T-helper 2 cell treated with Interferon-gamma antibody and Interleukin-4, amounts not matched to agents 5 μg/mL and 100 μg/mL, for 36 hours (primary cell): ENCODE data around the gene LEO1.

Experiments
- DNase-seq: peaks from one replicate; pipeline ENCODE4 v3.0.0; 2021; ENCODE audit warnings: low spot score
- H3K27ac Mint-ChIP-seq: one replicate; pipeline ENCODE4 v1.8.0; 2021; ENCODE audit warnings: mild to moderate bottlenecking, mixed read lengths
- H3K27me3 Mint-ChIP-seq: one replicate; pipeline ENCODE4 v1.8.0; 2021; ENCODE audit warnings: low read depth, mixed read lengths
- H3K36me3 Mint-ChIP-seq: one replicate; pipeline ENCODE4 v1.8.0; 2021; ENCODE audit warnings: low read depth, mixed read lengths
- H3K4me1 Mint-ChIP-seq: one replicate; pipeline ENCODE4 v1.8.0; 2021; ENCODE audit warnings: low read depth, mixed read lengths
- H3K4me3 Mint-ChIP-seq: one replicate; pipeline ENCODE4 v1.8.0; 2022; ENCODE audit warnings: mild to moderate bottlenecking, moderate library complexity, mixed read lengths
- H3K9me3 Mint-ChIP-seq: one replicate; pipeline ENCODE4 v1.8.0; 2021; ENCODE audit warnings: mixed read lengths

Gene LEO1

DNA sequence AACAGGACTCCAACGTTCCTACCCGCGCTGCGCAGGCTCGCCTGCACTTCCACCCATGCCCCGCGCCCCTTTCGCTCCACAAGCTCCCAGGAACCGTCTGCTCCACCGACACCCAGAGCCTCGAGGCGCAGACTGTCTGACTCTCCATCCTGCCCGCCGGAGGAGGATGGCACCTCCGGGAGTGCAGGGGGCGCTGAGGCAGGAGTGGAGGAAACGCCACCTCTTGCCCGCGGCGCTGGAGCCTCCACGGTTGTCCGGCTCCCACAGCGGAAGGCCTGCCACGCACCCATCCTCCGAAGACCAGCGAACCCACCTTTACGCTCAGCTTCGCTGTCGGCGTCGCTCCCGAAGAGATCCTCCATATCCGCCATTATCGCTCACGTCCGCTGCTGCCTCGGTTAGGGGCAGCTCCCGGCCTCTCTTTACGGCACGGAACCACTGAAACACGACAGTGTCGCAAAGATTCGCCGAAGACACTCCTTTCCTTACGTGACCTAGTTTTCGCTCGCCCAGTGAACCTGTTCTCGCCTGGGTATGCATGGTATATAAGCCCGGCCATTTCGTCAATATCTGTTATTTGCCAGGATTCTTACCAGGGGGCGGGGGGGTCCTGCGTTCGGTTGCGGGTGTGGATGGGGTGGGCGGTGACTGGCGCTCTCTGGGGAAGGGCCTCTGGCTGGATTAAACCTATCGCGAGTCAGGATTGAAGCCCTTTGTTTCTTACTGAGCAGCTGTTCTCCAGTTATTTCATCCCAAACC lies at the start of gene LEO1:
Gene LEO1, minus strand, starts transcription at position 404 of the 759 bp plus-strand sequence. Its CDS starts 33 bp downstream, at position 371.
- H3K4me3 Mint-ChIP-seq: peak within 1 kb of the TSS; percentile 98
- peak within 1 kb of the TSS; percentile 96 for H3K27ac Mint-ChIP-seq

DNA sequence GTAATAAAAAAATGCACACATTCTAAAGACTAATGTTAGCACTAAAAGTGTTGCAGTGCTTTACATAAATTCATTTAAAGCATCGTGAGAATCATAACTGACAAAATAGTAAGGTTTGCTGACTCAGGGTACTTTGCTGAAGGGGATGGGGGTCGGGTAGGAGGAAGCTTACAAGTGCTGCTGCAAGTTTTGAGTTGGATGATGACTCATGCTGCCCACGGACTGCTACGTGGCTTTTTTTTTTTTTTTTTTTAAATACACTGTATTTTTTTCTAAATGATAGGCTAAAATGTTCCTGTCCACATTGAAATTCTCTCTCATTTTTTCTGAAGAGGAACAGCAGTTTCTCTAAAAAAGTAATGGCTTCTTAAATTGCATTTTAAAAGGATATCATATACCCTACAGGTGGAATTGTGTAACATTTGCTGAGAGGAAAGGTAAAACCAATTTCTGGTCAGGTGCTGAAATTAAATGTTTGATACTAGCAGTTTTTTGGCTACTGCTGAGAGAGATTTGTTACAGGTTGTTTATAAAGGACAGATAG lies 49.6 kb upstream of the LEO1 start:
- H3K27ac Mint-ChIP-seq: peak overlapping the region; percentile 96
- H3K4me3 Mint-ChIP-seq: peak overlapping the region; percentile 97
- no peaks in the 10 kb centered on the region for H3K9me3 Mint-ChIP-seq
- H3K4me1 Mint-ChIP-seq: peaks cover 43% of the 10 kb centered on the region
- peak; percentile 73 for DNase-seq
- H3K36me3 Mint-ChIP-seq: peaks cover 14% of the 10 kb centered on the region
- H3K27me3 Mint-ChIP-seq: no peaks in the 10 kb centered on the region

More for the DNA sequence above, at the start of gene LEO1:
- DNase-seq: peak; percentile 89
- Mint-ChIP-seq H3K27me3 (peaks cover 3% of the 10 kb centered on the region), H3K36me3 (peaks cover 25% of the 10 kb centered on the region), H3K4me1 (peaks cover 24% of the 10 kb centered on the region), H3K9me3 (peaks cover 11% of the 10 kb centered on the region)

DNA sequence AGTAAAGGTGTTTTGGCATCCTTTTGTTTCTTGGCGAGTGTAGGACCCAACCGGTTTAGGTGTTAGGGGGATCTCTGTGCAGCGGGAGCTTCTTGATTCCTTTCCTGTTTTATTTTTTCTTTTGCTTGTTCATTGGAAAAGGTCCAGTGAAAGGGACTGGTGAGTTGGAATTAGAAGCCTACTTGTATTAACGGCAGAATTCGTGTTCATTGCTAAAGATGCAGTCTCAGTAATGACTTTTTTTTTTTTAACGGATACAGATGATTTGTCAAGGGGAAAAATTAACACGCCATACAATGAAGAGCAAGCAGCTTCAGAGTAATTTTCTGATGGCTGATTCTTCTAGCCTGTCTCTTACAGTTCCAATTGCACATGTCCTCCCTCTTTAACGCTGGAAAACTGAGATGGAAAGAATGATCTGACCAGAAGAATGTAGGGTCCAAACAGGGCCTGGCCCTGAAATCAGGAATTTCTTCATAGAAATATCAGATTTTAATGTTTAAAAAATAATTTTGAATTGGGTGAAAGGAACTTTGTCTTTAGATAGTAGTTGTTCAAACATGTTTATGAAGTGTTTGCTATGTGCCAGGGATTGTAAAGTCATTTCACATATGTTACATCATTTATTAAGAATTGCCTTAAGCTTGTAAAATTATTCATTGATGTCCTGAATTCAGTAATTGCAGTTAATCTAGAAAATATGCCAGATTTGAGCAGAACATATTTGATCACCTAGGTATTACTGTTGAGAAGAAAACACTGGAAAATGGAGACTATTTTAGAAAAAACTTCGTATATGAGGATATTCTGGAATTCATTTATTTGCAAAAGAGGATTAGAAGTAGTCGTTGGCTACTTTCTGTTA lies 48.9 kb upstream of the LEO1 start:
- H3K27me3 Mint-ChIP-seq: no peaks in the 10 kb centered on the region
- H3K36me3 Mint-ChIP-seq: peaks cover 13% of the 10 kb centered on the region
- peak overlapping the region; percentile 97 for H3K4me3 Mint-ChIP-seq
- H3K27ac Mint-ChIP-seq: peak overlapping the region; percentile 96
- H3K4me1 Mint-ChIP-seq: peaks cover 44% of the 10 kb centered on the region
- DNase-seq: no peak
- no peaks in the 10 kb centered on the region for H3K9me3 Mint-ChIP-seq

DNA sequence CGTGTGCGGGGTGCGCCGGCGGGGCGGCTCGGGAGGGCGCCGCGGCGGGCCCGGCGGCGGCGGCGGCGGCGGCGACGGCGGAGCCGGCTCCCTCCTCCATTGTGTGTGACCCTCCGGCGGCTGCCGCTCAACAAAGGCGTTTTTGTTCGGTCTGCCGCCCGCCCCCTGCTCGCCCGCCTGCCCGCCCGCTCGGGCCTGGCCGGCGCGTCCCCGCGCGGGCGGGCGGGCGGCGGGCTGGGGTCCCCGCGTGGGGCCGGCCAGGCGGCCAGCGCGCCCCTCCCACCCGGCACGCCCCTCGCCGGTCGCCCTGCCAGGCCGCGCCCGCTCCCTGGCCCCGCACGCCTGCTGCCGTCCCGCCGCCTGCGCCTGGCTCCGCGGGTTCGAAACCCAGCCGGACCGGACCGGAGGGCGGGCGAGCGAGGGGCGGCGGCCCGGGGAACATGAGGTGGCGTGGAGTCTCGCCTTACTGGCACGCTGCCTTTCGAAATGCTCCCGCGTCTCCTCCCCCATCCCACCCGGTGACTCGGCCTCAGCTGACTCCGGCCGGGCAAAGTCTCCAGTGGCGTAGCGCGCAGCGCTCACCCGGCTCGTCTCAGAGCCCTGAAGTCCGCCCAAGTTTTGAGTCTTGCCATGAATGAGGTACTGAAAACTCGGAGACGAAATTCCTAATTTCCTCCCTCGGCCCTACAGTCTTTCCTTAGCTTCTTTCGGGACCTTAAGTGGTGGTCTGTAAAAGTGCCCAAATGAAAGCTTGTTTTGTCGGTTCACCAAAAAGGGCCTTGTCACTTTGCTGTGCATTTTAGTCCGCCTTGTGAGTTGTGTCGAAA lies 48.0 kb upstream of the LEO1 start:
- DNase-seq: peak; percentile 73
- H3K27me3 Mint-ChIP-seq: no peaks in the 10 kb centered on the region
- H3K4me1 Mint-ChIP-seq: peaks cover 44% of the 10 kb centered on the region

GRCh38 chr15:52018693-52019393 lies 47.3 kb upstream of the LEO1 start, which contains the start of gene MAPK6:
MAPK6 (plus strand) TSS chr15:52019219; CDS start chr15:52046461, 27,242 bp downstream.
- H3K4me1 Mint-ChIP-seq: peaks cover 47% of the 10 kb centered on the region

More for the DNA sequence above, 48.0 kb upstream of the LEO1 start:
- peak overlapping the region; percentile 98 for H3K4me3 Mint-ChIP-seq
- peaks cover 13% of the 10 kb centered on the region for H3K36me3 Mint-ChIP-seq
- H3K9me3 Mint-ChIP-seq: no peaks in the 10 kb centered on the region
- H3K27ac Mint-ChIP-seq: peak overlapping the region; percentile 100

DNA sequence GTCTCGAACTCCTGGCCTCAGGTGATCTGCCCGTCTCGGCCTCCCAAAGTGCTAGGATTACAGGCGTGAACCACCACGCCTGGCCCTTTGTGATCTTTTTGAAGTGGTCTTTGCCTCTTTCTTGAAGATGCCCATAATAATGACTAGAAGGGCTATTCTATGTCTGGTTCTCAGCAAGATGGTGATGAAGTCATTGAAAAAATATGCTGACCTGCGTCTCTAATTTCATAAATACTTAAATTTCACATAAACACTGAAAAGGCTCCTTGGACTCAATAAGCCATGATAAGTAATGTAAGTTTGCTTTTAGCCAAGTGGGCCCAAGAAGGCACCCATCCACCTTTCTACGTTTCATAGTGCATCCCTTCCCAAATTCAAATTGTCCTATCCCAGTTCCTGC lies 46.7 kb upstream of the LEO1 start:
- DNase-seq: no peak
- H3K36me3 Mint-ChIP-seq: peaks cover 13% of the 10 kb centered on the region
- H3K4me1 Mint-ChIP-seq: peaks cover 50% of the 10 kb centered on the region
- peak overlapping the region; percentile 98 for H3K4me3 Mint-ChIP-seq
- H3K27me3 Mint-ChIP-seq: no peaks in the 10 kb centered on the region
- peak overlapping the region; percentile 100 for H3K27ac Mint-ChIP-seq
- no peaks in the 10 kb centered on the region for H3K9me3 Mint-ChIP-seq

More at GRCh38 chr15:52018693-52019393, 47.3 kb upstream of the LEO1 start, which contains the start of gene MAPK6:
- H3K27me3 Mint-ChIP-seq: no peaks in the 10 kb centered on the region
- peaks cover 13% of the 10 kb centered on the region for H3K36me3 Mint-ChIP-seq
- peak; percentile 94 for DNase-seq
- H3K9me3 Mint-ChIP-seq: no peaks in the 10 kb centered on the region
- H3K4me3 Mint-ChIP-seq: peak within 1 kb of the TSS; percentile 98
- peak within 1 kb of the TSS; percentile 100 for H3K27ac Mint-ChIP-seq

- H3K4me1 Mint-ChIP-seq: peaks cover 52% of the 10 kb centered on the region
- H3K4me3 Mint-ChIP-seq: no peak overlapping the region
- peaks cover 11% of the 10 kb centered on the region for H3K36me3 Mint-ChIP-seq
- H3K9me3 Mint-ChIP-seq: no peaks in the 10 kb centered on the region
- H3K27ac Mint-ChIP-seq: no peak overlapping the region
- no peak for DNase-seq
- no peaks in the 10 kb centered on the region for H3K27me3 Mint-ChIP-seq
Observed at GRCh38 chr15:52016316-52016715, 44.7 kb upstream of the LEO1 start.

- no peak for DNase-seq
- no peak overlapping the region for H3K27ac Mint-ChIP-seq
- peaks cover 4% of the 10 kb centered on the region for H3K36me3 Mint-ChIP-seq
- H3K4me1 Mint-ChIP-seq: peaks cover 49% of the 10 kb centered on the region
- H3K4me3 Mint-ChIP-seq: no peak overlapping the region
- no peaks in the 10 kb centered on the region for H3K9me3 Mint-ChIP-seq
- H3K27me3 Mint-ChIP-seq: no peaks in the 10 kb centered on the region
Observed at GRCh38 chr15:52014616-52015015, 43.0 kb upstream of the LEO1 start.

GRCh38 chr15:52013151-52013791 lies 41.7 kb upstream of the LEO1 start:
- H3K27me3 Mint-ChIP-seq: no peaks in the 10 kb centered on the region
- DNase-seq: no peak
- H3K27ac Mint-ChIP-seq: peak overlapping the region; percentile 83
- peaks cover 54% of the 10 kb centered on the region for H3K4me1 Mint-ChIP-seq
- peaks cover 2% of the 10 kb centered on the region for H3K36me3 Mint-ChIP-seq
- H3K4me3 Mint-ChIP-seq: peak overlapping the region; percentile 19
- no peaks in the 10 kb centered on the region for H3K9me3 Mint-ChIP-seq

DNA sequence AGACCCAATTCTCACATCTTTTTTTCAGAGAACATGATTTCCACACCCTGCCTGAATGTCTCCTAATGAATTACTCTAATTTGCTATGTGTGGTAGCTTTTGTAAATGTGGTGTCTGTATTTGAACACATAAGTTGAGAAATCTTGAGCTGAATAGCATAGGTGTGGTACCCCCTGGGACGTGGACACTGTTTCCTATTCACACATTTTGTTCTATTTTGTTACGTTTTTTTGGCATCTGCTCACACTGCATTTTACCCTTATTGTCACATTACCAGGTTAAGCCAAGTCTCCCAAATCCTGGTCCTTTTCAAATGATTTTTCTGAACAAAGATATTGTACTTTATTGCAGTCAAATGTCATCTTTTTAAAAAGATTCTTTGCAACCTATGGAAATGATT lies 40.6 kb upstream of the LEO1 start:
- peaks cover 58% of the 10 kb centered on the region for H3K4me1 Mint-ChIP-seq
- peak overlapping the region; percentile 11 for H3K27ac Mint-ChIP-seq
- no peaks in the 10 kb centered on the region for H3K9me3 Mint-ChIP-seq
- no peak for DNase-seq
- H3K36me3 Mint-ChIP-seq: peaks cover 2% of the 10 kb centered on the region
- H3K27me3 Mint-ChIP-seq: no peaks in the 10 kb centered on the region
- no peak overlapping the region for H3K4me3 Mint-ChIP-seq

GRCh38 chr15:52011711-52012144 lies 40.1 kb upstream of the LEO1 start:
- Mint-ChIP-seq H3K4me1 (peaks cover 58% of the 10 kb centered on the region), H3K36me3 (peaks cover 2% of the 10 kb centered on the region), H3K9me3 (no peaks in the 10 kb centered on the region), H3K4me3 (no peak overlapping the region), H3K27me3 (no peaks in the 10 kb centered on the region), H3K27ac (peak overlapping the region; percentile 11)
- DNase-seq: no peak
